HG02884 (cell line): Measurements from ENCODE around the gene RBM17.
"Not testable (repeated sequence)": the region's sequence is repeated elsewhere in the genome, so short reads cannot be mapped to it uniquely, and the experiment has no call there.

Source experiments
- ATAC-seq: cut with Tn5 transposase; IDR thresholded peaks from one replicate; pipeline ENCODE4 v1.9.1; 2021; ENCODE audit warnings: mild to moderate bottlenecking, moderate library complexity; ENCODE audit not compliant: unreplicated experiment

RBM17 gene

GRCh38 chr10:6088721-6089333 lies at the start of gene RBM17:
TSS of gene RBM17 (plus strand) at chr10:6089034. CDS start at chr10:6097066, 8,032 bp downstream.
- peak; percentile 69 for ATAC-seq

GRCh38 chr10:6039711-6040110 lies 49.1 kb upstream of the RBM17 start:
- no peak for ATAC-seq

GRCh38 chr10:6040205-6040604 lies 48.6 kb upstream of the RBM17 start:
- no peak for ATAC-seq

GRCh38 chr10:6043377-6043776 lies 45.5 kb upstream of the RBM17 start:
- ATAC-seq: not testable (repeated sequence)

- no peak for ATAC-seq
Observed at GRCh38 chr10:6044060-6044459, 44.8 kb upstream of the RBM17 start.

- peak; percentile 47 for ATAC-seq
Observed at GRCh38 chr10:6044751-6045313, 44.0 kb upstream of the RBM17 start.

GRCh38 chr10:6045314-6045848 lies 43.5 kb upstream of the RBM17 start:
- peak; percentile 40 for ATAC-seq

- no peak for ATAC-seq
Observed at GRCh38 chr10:6045878-6046772, 42.7 kb upstream of the RBM17 start.

GRCh38 chr10:6046773-6047611 lies 41.8 kb upstream of the RBM17 start:
- ATAC-seq: no peak

GRCh38 chr10:6047847-6048246 lies 41.0 kb upstream of the RBM17 start:
- no peak for ATAC-seq

- no peak for ATAC-seq
Observed at GRCh38 chr10:6048281-6049030, 40.4 kb upstream of the RBM17 start.

GRCh38 chr10:6049031-6049400 lies 39.8 kb upstream of the RBM17 start:
- no peak for ATAC-seq

GRCh38 chr10:6050801-6051445 lies 37.9 kb upstream of the RBM17 start:
- peak; percentile 66 for ATAC-seq

- ATAC-seq: no peak
Observed at GRCh38 chr10:6052247-6053221, 36.3 kb upstream of the RBM17 start.

- no peak for ATAC-seq
Observed at GRCh38 chr10:6053303-6053702, 35.5 kb upstream of the RBM17 start.

- ATAC-seq: no peak
Observed at GRCh38 chr10:6053816-6054631, 34.8 kb upstream of the RBM17 start.

GRCh38 chr10:6054884-6055283 lies 34.0 kb upstream of the RBM17 start:
- no peak for ATAC-seq

GRCh38 chr10:6055929-6056328 lies 32.9 kb upstream of the RBM17 start:
- ATAC-seq: no peak
